ENCODE measurements around the gene HOXC10. TPM values are rescaled to one million over a fixed set of nuclear protein-coding genes. Genes with fewer than 3 reads are reported as not detected.
A peak's percentile ranks its signal among the peaks of the same experiment; 100 is the strongest.

Gene HOXC10
- total RNA-seq, 1 donor from 2014 or later: not detected

DNA sequence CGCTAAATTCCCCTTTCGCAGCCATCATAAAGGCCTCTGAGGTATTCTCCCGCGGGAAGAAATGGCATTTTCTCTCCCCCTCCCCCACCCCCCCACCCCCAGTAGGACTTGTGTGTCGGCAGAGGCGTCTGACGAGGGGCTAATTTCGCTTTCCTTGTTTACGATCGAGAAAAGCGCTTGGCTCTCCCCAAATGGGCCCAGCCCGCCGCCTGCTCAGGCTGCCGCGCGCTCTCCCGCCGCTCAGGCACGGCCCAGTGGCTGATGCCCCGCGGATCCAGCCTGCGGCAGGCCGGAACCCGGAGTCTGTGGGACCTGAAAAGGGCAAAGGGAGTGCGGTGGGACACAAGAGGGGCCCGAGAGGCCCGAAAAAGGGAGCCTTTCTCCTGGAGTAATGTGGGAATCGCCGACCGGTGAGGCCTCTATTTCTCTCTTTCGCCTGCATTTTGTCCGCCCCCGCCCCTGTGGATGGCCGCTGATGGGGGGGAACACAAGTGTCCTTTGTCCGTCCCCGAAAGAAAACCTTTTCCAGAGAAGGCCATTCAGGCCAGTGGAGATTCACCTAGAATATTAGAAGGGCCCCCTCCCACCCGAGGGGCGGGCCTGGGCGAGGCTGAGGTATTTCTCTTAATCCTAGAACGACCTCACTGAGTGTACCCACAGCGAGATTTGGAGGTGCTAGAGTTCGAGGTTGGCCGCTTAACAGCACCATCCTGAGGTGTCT lies 34.3 kb downstream of the HOXC10 start:
- ATAC-seq: no peak
- DNase-seq: no peak
- intact Hi-C loops (cut with micrococcal nuclease): no loop called here

DNA sequence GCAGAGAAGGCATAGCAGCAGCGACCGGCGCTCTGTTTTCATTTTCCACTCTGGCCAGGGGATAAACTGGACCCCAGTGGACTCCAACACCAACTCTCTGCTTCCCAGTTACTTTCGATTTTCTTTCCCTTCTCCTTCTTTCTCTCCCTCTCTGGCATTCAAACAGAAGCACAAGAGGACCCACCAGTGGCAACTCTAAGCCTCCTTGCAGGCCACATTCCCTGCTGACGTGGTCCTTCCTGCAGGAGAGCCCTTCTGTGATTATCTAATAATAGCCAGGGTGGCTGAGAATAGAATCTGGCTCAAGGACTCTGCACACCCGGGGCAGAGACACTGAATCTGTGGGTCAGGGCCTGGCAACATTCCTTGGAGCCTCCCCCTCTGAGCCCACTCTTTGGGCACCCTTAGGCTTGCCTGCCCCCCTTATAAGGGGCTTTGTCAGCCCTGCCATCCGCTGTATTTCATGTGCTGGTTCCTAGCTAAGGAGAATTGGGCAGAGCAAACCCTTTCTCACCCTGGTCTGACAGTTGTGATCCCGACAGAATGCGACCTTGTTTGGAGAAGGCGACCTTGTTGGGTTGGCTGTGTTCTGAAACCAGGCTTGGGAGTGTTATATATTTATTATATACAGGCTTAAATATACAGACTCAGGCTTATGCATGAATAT lies 35.1 kb downstream of the HOXC10 start:
- peak; percentile 87 for ATAC-seq
- DNase-seq: no peak
- intact Hi-C loops (cut with micrococcal nuclease): no loop called here

DNA sequence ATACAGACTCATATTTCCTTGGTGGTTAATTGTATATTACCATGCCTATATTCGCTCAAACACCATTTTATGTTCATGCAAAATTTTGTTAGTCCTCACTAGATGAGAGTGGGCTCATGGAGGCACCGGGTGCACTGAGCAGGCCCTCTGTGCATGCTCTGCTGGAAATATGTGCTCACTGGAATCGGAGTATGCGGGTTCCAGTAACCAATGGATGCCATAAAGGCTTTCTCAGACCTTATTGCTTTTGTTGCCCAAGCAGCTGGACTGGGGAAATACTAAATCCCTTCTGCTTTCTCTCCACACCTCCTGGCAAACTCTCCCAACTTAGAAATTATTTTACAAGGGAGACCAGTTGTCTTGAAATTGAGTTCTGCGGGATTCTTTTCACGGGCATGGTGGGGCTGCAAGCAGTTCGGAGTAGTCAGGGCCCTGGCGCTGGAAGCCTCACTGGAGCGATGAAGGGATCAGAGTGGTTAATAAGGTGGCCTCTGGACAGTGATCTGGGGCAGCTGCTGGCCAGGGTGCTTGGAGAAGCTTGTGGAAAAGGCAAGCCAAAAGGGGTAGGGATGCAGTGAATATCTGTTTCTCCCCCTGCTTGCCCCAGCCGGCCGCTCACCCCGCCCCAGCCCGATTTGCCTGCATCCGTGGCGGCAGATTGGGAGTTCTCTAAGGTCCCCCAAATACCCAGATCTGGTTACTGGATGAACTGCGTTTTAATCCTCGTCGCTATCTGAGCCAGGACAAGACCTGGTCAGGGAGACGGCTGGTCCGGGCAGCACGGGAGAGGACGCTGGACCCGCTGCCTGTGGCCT lies 35.9 kb downstream of the HOXC10 start:
- intact Hi-C loops (cut with micrococcal nuclease): no loop called here
- DNase-seq: no peak
- ATAC-seq: no peak

DNA sequence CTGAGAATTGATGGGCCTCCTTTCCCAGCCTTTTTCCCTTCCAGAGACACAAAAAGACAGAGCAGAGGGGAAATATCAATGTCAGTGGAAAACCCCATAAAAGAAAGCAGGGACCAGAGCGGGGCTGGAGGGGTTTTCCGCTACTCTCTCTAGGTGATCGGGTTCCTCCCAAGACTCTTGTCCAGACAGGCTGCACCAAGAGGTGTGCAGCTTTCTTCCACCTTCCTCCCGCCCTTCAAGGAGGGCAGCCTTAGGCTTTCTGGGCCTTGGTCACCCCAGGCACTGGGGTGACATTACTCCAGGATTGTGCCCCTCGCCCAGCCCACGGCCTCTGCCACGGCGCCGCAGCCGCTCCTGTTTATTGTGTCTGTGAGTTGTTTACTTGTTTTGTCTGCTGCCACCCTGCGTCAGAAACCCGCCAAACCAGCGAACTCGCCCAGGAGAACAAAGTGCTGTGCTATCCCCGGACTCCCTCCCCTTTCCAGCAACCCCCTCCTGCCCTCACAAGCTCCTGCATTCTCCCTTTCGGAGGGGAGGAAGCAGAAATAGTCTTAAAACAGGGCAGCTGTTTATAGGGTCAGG lies 36.6 kb downstream of the HOXC10 start:
- DNase-seq: no peak
- no peak for ATAC-seq
- intact Hi-C loops (cut with micrococcal nuclease): no loop called here

DNA sequence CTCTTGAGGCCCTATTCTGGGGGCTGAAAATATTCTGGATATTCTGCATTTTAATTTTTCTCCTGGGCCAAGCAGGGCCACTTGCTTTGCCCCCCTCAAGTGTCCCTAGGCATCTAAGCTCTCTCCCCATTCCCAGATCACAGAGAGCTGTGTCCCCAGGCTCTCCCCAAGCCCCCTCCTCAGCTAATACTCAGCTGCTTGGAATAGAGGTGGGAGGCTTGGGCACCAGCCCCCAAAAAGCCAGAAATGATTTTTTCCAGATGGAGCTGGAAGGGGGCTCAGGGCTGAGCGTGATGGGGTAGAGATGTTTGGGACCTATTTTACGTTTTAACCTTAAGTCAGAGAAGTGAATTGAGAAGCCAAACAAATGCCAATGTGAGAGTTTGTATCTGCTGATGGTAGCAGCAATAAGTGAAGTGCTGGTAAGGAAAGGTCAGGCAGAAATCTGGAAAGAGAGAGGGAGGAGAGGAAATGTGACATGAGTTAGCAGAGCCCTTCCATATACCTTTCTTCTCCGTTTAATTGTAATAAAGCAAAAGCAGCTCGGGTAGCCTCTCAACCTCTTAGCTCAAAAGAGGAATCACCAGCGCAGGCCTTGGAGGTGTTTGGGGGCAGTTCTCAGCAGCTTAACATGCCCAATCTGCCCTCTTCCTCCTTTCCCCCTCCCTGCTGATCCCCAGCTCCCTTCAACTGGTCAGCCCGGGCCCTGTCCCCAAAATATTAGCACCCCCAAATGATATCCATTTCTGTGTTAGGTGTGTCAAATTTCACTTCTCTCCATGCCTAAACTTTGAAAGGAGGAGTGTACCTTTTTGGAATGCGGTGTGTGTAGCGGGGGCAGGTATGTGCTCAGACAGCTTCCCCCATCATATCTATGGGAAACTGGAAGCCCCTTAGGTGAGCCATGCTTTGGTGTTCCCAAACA lies 38.3 kb downstream of the HOXC10 start:
- DNase-seq (no peak), ATAC-seq (no peak)

DNA sequence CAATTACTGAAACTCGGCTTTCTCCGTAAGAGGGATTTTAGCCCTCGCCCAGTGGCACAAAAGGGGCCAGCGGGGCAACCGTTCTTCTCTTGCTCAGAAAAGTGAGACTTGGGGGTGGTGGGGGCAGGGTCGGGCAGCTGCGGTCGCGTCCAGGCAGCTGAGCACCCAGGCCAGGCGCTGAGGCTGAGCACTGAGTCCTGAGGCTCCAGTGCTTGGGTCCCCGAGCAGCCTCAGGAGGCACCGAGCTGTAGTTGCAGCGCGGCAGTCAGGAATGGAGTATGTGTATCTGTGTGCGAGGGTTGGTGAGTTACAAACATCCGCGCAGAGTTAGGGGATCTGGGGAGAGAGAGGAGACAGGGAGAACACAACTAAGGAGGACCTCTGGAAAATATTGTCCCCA lies 39.2 kb downstream of the HOXC10 start:
- ATAC-seq (no peak), DNase-seq (no peak)
- intact Hi-C loops (cut with micrococcal nuclease): no loop called here

More for the DNA sequence above, 38.3 kb downstream of the HOXC10 start:
- intact Hi-C loops (cut with micrococcal nuclease): no loop called here

DNA sequence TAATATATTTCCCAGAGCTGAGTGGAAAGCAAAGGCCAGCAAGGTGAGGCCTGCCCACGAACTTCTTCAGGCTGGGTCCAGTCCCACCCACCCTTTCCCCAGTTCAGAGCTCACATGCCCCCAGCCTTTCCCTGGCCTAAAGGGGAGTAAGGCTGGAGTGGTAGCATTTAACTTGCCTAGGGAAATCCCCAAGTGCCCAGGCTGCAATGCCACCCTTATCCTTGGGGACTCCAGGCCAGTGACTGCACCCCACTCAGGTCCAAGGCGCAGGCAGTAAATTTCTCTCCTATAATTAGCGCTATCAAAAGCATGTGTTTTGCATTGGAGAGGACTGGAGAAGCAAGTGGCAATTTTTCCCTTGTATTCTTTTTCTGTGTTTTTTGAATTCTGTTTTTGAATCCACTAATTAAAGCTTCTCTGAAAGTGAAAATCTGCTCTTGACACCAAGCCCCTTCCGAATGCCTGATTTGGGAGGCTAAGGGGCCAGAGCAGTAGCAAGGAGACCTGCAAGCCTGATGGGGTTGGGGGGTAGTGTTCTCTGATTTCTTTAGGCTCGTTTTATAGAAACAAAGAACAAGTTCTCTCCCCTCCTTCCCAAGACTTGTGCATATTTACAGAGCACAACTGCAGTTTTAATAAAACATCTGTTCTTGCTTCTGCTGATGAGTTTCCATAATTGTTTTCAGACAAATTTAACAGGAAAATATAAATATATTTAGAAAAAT lies 39.8 kb downstream of the HOXC10 start:
- intact Hi-C loops (cut with micrococcal nuclease): no loop called here
- ATAC-seq: no peak
- DNase-seq: no peak

DNA sequence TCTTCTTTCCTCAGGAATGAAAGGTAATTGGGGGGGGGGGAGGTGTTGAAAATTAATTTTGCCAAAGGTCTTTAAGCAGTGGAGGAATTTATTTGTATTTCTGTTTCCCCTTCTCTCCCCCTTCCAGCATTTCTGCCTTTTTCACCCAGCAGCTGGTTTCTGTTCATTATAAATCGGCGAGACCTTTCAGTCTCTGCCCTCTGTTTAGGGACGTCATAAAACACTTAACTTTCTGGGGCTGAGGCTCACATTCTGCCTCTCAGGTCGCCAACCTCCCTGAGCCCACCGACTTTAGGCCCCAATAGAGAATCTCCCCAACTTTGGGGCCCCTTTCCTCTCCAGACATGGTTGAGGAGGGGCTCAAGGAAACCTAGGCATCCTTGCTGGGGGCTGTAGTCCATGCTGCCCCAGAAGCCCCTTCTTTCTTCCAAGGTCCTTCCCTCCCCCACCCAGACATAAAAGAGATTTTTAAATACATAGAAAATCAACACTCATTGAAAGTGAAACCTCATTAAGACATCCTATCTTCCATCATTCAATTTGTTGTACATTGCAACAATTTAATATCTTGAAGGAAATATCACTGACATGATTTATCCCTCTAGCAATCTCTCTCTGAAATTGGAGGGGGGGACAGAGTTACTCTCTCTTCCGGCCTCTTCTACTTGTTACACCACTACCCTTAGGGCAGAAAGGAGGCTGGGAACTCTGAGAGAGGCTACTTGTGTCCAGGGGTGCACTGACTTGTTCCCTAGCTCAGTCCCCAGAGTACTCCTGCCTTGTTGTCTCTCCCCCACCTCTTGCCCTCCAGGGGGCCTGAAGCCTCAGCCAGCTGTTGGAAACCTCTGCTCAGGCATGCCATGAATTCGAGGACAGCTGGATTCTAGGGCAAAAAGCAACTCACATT lies 40.8 kb downstream of the HOXC10 start:
- intact Hi-C loops (cut with micrococcal nuclease): no loop called here
- ATAC-seq: no peak
- DNase-seq: no peak

DNA sequence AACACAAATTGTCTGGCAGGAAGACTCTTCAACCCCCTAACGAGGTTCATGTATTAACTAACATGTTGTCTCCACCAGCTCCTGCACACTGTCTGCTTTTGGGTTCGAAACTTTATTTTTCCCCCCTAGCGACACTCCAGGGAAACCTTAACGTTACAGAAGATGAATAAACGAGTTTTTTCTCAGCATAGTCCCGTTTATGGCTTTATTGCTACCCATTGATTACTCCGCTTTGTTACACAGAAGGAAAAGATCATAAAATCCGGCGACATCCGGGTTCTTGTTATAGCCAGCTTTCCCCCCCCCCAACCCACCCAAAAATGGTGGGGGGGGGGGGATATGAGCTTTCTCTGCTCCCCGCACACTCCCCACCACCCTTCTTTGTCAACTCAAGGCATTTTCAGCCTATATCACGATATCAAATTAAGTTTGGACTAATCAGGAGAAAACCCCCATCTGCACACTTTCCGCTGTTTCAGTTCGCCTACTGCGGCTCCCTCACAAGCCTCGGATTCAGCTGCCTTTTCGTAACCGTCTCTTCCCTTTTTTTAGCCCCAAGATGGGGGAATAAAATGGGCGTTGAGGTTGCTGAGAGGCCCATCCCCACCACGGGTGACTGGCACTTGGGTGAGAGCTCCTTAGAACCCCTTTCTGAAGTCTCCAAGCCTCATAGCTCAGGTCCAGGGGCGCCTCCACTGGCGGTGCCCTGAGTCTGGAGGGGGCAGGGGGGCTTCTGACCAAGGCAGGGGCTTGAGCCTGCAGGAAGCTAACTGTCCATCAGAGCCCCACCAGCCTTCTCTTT lies 41.9 kb downstream of the HOXC10 start:
- DNase-seq: no peak
- ATAC-seq: no peak
- intact Hi-C loops (cut with micrococcal nuclease): no loop called here

DNA sequence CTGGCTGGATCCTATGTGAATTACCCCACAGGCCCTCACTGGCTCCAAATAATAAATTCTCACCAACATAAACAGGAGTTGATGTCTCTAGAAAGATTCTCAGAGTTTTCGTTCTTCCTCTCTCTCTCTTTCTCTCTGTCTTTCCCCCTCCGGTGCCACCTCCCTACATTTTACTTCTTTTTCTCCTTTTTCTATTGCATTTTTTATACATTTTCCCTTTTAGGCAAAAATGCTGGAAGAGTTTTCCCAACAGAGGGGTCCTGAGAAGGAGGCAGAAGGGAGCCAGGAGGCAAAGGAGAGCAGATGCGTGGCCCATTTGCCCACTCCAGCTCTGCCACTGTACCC lies 42.5 kb downstream of the HOXC10 start:
- ATAC-seq (no peak), DNase-seq (no peak)
- intact Hi-C loops (cut with micrococcal nuclease): no loop called here

DNA sequence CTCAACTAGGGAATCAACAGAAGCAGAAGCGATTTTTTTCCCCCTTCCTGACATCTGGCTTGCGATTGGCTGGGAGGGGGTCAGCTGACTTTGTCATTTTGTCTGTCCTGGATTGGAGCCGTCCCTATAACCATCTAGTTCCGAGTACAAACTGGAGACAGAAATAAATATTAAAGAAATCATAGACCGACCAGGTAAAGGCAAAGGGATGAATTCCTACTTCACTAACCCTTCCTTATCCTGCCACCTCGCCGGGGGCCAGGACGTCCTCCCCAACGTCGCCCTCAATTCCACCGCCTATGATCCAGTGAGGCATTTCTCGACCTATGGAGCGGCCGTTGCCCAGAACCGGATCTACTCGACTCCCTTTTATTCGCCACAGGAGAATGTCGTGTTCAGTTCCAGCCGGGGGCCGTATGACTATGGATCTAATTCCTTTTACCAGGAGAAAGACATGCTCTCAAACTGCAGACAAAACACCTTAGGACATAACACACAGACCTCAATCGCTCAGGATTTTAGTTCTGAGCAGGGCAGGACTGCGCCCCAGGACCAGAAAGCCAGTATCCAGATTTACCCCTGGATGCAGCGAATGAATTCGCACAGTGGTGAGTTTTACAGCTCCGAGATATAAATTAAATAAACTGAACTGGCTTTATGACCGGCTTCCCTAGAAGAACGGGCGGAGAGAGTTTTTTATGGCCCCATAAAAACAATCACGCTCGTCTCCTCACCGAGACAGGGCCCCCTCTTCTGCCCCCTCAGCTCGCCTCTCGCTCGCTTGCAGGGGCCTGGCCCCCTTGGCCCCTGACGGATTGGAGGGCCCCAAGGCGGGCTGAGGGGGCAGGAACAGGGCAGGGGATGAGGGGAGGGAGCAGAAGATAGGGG lies 43.6 kb downstream of the HOXC10 start, which contains the start of gene HOXC6:
Gene HOXC6, plus strand, starts transcription at position 127 of the 888 bp plus-strand sequence. Its CDS starts 82 bp downstream, at position 209.
- DNase-seq (no peak), ATAC-seq (no peak)
- intact Hi-C loops (cut with micrococcal nuclease): no loop called here

DNA sequence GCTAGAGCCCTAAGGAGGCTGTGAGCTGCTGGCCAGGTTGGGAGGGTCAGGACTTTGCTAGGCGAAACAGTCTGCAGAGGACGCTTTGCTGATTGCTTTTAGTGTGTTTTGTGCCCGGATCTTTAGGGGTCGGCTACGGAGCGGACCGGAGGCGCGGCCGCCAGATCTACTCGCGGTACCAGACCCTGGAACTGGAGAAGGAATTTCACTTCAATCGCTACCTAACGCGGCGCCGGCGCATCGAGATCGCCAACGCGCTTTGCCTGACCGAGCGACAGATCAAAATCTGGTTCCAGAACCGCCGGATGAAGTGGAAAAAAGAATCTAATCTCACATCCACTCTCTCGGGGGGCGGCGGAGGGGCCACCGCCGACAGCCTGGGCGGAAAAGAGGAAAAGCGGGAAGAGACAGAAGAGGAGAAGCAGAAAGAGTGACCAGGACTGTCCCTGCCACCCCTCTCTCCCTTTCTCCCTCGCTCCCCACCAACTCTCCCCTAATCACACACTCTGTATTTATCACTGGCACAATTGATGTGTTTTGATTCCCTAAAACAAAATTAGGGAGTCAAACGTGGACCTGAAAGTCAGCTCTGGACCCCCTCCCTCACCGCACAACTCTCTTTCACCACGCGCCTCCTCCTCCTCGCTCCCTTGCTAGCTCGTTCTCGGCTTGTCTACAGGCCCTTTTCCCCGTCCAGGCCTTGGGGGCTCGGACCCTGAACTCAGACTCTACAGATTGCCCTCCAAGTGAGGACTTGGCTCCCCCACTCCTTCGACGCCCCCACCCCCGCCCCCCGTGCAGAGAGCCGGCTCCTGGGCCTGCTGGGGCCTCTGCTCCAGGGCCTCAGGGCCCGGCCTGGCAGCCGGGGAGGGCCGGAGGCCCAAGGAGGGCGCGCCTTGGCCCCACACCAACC lies 44.8 kb downstream of the HOXC10 start:
- intact Hi-C loops (cut with micrococcal nuclease): no loop called here

DNA sequence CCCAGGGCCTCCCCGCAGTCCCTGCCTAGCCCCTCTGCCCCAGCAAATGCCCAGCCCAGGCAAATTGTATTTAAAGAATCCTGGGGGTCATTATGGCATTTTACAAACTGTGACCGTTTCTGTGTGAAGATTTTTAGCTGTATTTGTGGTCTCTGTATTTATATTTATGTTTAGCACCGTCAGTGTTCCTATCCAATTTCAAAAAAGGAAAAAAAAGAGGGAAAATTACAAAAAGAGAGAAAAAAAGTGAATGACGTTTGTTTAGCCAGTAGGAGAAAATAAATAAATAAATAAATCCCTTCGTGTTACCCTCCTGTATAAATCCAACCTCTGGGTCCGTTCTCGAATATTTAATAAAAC lies 45.5 kb downstream of the HOXC10 start:
- ATAC-seq: no peak
- intact Hi-C loops (cut with micrococcal nuclease): no loop called here
- DNase-seq: no peak

More for the DNA sequence above, 44.8 kb downstream of the HOXC10 start:
- no peak for DNase-seq
- ATAC-seq: no peak

DNA sequence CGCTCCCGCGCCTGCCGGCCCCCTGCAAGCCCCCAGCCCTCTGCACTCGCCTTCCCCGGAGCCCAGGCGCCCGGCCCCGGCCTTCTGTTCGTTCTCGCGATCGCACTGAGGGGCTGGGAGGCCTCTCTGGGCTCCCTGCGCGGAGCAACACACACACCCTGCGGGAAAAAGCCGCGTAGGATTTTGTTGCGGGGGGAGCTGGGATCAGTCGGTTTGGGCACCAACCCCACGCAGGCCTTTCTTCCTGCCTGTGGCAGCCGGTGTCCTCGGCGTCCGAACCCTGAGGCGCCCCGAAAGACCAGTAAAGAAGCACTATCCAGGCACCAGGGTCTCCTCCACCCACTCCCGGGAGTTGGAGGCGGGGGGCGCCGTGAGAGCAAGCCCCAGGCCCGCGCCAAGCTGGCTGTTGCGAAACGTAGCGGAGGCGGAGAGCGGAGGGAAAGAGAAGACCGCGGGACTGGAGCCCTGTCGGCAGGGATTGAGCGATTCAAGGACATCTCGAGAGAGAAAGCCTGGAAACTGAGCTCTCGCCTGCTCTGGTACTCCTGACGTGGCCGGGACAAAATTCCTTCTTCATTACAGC lies 46.0 kb downstream of the HOXC10 start:
- DNase-seq (no peak), ATAC-seq (no peak)
- intact Hi-C loops (cut with micrococcal nuclease): no loop called here

Measured in left ventricle myocardium superior (tissue), 1 donor.